Tibial nerve (tissue), 3 donors: ENCODE data around the gene TMEM135.

Source experiments
- CTCF ChIP-seq, 5 experiments: fragments of 200-600 bp in 3 of 5; fragments of 450-650 bp in 2 of 5; sonication (generic) in 3 of 5; IDR thresholded peaks; one replicate each; pipeline ENCODE4 v1.5.1; 2016 to 2019; ENCODE audit warnings: antibody characterized with exemption in 5 of 5, mild to moderate bottlenecking in 3 of 5, moderate library complexity in 2 of 5
- POLR2A ChIP-seq, 2 donors: fragments of 450-650 bp; IDR thresholded peaks; one replicate each; pipeline ENCODE4 v1.6.1; 2017; ENCODE audit warnings: antibody characterized with exemption in 2 of 2, mild to moderate bottlenecking in 2 of 2, moderate library complexity in 2 of 2

- TF ChIP-seq POLR2A (IDR thresholded peaks at IDR 0.05) (no peak), CTCF (IDR thresholded peaks at IDR 0.05) (no peak)
Observed at GRCh38 chr11:87193756-87194470, 156.2 kb downstream of the TMEM135 start.
